ENCODE data around the gene CD7.

- TF ChIP-seq CTCF (conservative IDR thresholded peaks at IDR 0.05; ENCODE audit: low read depth, low read length) (no peak), EZH2 (IDR thresholded peaks at IDR 0.05; ENCODE audit: borderline replicate concordance, low read depth, low read length, poor library complexity, severe bottlenecking) (no peak)
Measured at GRCh38 chr17:82327757-82328140, 10.3 kb upstream of the CD7 start.

All from A673 (cell line).